Natural killer cell (primary cell): ENCODE results near the gene CYGB. TPM values are rescaled to one million over a fixed set of nuclear protein-coding genes. Genes with fewer than 3 reads are reported as not detected.

Source experiments
- ATAC-seq, 3 donors: fragments of 150-1000 bp in 2 of 3; fragments of 200-7000 bp in 1 of 3; cut with Tn5 transposase; 1 replicate in 1 of 3; 2 replicates in 2 of 3; pipeline ENCODE4 v1.10.0; 2021; ENCODE audit warnings: mild to moderate bottlenecking in 2 of 3, moderate library complexity in 2 of 3
- DNase-seq, 2 donors: peaks; one replicate each; pipeline versions ENCODE4 v3.0.0 to v3.0.0-alpha.2; 2013 to 2021; ENCODE audit warnings: mixed read lengths in 1 of 2
- H3K27ac ChIP-seq: one replicate; pipeline ENCODE4 v1.5.1; 2013; ENCODE audit warnings: mild to moderate bottlenecking, low read length
- H3K27me3 ChIP-seq: one replicate; pipeline ENCODE4 v1.6.1; 2013; ENCODE audit warnings: low read length; ENCODE audit not compliant: control insufficient read depth, insufficient read depth
- H3K36me3 ChIP-seq: one replicate; pipeline ENCODE4 v1.6.1; 2013; ENCODE audit warnings: low read length; ENCODE audit not compliant: control insufficient read depth, insufficient read depth
- H3K4me1 ChIP-seq: one replicate; pipeline ENCODE4 v1.6.1; 2013; ENCODE audit warnings: low read length; ENCODE audit not compliant: control insufficient read depth, insufficient read depth
- H3K4me3 ChIP-seq: one replicate; pipeline ENCODE4 v1.5.1; 2013; ENCODE audit warnings: low read length
- H3K9me3 ChIP-seq: one replicate; pipeline ENCODE4 v1.6.1; 2013; ENCODE audit warnings: low read length; ENCODE audit not compliant: control insufficient read depth, insufficient read depth
- H3K27ac Mint-ChIP-seq, 2 donors: one replicate each; pipeline ENCODE4 v1.8.0; 2022; ENCODE audit warnings: mild to moderate bottlenecking in 2 of 2, mixed read lengths in 2 of 2, moderate library complexity in 1 of 2
- H3K27me3 Mint-ChIP-seq, 2 donors: one replicate each; pipeline ENCODE4 v1.8.0; 2022; ENCODE audit warnings: low read depth in 2 of 2, mixed read lengths in 2 of 2
- H3K36me3 Mint-ChIP-seq: one replicate; pipeline ENCODE4 v1.8.0; 2022; ENCODE audit warnings: mixed read lengths
- H3K4me1 Mint-ChIP-seq, 2 donors: one replicate each; pipeline ENCODE4 v1.8.0; 2022; ENCODE audit warnings: mixed read lengths in 2 of 2
- H3K4me3 Mint-ChIP-seq: one replicate; pipeline ENCODE4 v1.8.0; 2022; ENCODE audit warnings: mild to moderate bottlenecking, moderate library complexity, mixed read lengths
- H3K9me3 Mint-ChIP-seq, 2 donors: one replicate each; pipeline ENCODE4 v1.8.0; 2022; ENCODE audit warnings: mixed read lengths in 2 of 2
- WGBS: methylation state at CpG from one replicate; pipeline ENCODE4 v1.1.7; 2013; ENCODE audit warnings: missing lambda C conversion rate; ENCODE audit not compliant: insufficient coverage; 5-methylcytosine and 5-hydroxymethylcytosine counted together
- intact Hi-C: fragments of 100-400 bp; cut with micrococcal nuclease; formaldehyde crosslinking; loops from one replicate; pipeline ENCODE4 v1.14.2; 2022
- total RNA-seq, 4 donors: library from RNA; stranded (reverse); fragments of 120-200 nt in 1 of 4; gene quantifications; one replicate each; pipeline versions ENCODE4 v1.2.3 to v1.2.4, GENCODE V29; 2013 to 2022
- TF ChIP-seq, protein P1 (sequence below): fragments of 200-600 bp; IDR thresholded peaks from one replicate; pipeline ENCODE4 v1.8.0; 2022; ENCODE audit warnings: antibody characterized with exemption

CYGB gene
- total RNA-seq, 3 donors from 2014 or later (not counting 1 experiment from before 2014, with no cell fraction given): 0.12 to 0.33 (median 0.16) TPM

DNA sequence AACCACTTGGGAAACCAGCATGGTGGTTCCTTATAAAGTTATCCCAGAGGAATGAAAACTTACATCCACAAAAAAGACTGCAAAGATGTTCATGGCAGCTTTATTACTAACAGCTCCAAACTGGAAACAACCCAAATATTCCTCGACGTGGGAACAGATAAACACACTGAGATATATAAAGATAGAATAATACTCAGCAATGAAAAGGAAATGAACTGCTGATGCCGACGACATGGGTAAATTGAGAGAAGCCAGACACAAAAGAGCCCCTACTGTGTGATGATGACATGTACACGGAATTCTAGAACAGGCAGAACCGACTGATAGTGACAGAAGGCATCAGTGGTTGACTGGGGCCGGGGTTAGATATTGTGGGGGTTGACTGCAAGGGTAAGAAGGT is 12.0 kb upstream of the CYGB start:
- no peaks in the 10 kb centered on the region for H3K9me3 Mint-ChIP-seq
- H3K27ac Mint-ChIP-seq: no peak overlapping the region
- no peaks in the 10 kb centered on the region for H3K36me3 Mint-ChIP-seq
- Histone ChIP-seq H3K27ac (no peak overlapping the region), H3K4me3 (no peak overlapping the region), H3K36me3 (no peaks in the 10 kb centered on the region), H3K9me3 (no peaks in the 10 kb centered on the region), H3K4me1 (peaks cover 23% of the 10 kb centered on the region), H3K27me3 (no peaks in the 10 kb centered on the region)
- H3K4me1 Mint-ChIP-seq: peaks cover 0 to 3% of the 10 kb centered on the region in 2 donors
- no peaks in the 10 kb centered on the region for H3K27me3 Mint-ChIP-seq
- ATAC-seq: no peak
- WGBS: 89% methylated on average over 5 of the region's 7 CpGs
- H3K4me3 Mint-ChIP-seq: no peak overlapping the region
- no peak for DNase-seq
- intact Hi-C loops: loop anchor here (5.0 kb wide), 1 partner anchor 82 kb away; the partner anchor contains the start of gene AANAT
- TF ChIP-seq, protein P1, sequence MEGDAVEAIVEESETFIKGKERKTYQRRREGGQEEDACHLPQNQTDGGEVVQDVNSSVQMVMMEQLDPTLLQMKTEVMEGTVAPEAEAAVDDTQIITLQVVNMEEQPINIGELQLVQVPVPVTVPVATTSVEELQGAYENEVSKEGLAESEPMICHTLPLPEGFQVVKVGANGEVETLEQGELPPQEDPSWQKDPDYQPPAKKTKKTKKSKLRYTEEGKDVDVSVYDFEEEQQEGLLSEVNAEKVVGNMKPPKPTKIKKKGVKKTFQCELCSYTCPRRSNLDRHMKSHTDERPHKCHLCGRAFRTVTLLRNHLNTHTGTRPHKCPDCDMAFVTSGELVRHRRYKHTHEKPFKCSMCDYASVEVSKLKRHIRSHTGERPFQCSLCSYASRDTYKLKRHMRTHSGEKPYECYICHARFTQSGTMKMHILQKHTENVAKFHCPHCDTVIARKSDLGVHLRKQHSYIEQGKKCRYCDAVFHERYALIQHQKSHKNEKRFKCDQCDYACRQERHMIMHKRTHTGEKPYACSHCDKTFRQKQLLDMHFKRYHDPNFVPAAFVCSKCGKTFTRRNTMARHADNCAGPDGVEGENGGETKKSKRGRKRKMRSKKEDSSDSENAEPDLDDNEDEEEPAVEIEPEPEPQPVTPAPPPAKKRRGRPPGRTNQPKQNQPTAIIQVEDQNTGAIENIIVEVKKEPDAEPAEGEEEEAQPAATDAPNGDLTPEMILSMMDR: no peak

DNA sequence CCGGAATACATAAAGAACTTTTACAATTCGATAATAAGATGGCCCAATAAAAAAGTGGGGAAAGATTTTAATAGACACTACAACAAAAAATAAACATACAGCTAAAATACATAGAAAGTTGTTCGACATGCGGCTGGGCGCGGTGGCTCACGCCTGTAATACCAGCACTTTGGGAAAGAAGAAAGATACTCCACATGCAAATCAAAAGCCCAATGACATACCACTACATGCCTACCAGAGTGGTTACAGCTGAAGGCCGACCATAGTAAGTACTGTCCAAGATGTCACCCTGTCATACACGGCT is 11.7 kb upstream of the CYGB start:
- H3K4me1 ChIP-seq: peaks cover 27% of the 10 kb centered on the region
- no peaks in the 10 kb centered on the region for H3K36me3 Mint-ChIP-seq
- no peaks in the 10 kb centered on the region for H3K9me3 ChIP-seq
- intact Hi-C loops: loop anchor here (5.0 kb wide), 1 partner anchor 82 kb away; the partner anchor contains the start of gene AANAT
- H3K4me3 ChIP-seq: no peak overlapping the region
- no peak overlapping the region for H3K27ac ChIP-seq
- 94% methylated on average over 7 of the region's 9 CpGs for WGBS
- H3K27me3 ChIP-seq: no peaks in the 10 kb centered on the region
- no peaks in the 10 kb centered on the region for H3K27me3 Mint-ChIP-seq
- ATAC-seq: no peak
- no peak overlapping the region for H3K27ac Mint-ChIP-seq
- no peaks in the 10 kb centered on the region for H3K9me3 Mint-ChIP-seq
- peaks cover 0 to 7% of the 10 kb centered on the region in 2 donors for H3K4me1 Mint-ChIP-seq
- DNase-seq: no peak
- TF ChIP-seq, protein P1: no peak
- H3K4me3 Mint-ChIP-seq: no peak overlapping the region
- H3K36me3 ChIP-seq: no peaks in the 10 kb centered on the region

DNA sequence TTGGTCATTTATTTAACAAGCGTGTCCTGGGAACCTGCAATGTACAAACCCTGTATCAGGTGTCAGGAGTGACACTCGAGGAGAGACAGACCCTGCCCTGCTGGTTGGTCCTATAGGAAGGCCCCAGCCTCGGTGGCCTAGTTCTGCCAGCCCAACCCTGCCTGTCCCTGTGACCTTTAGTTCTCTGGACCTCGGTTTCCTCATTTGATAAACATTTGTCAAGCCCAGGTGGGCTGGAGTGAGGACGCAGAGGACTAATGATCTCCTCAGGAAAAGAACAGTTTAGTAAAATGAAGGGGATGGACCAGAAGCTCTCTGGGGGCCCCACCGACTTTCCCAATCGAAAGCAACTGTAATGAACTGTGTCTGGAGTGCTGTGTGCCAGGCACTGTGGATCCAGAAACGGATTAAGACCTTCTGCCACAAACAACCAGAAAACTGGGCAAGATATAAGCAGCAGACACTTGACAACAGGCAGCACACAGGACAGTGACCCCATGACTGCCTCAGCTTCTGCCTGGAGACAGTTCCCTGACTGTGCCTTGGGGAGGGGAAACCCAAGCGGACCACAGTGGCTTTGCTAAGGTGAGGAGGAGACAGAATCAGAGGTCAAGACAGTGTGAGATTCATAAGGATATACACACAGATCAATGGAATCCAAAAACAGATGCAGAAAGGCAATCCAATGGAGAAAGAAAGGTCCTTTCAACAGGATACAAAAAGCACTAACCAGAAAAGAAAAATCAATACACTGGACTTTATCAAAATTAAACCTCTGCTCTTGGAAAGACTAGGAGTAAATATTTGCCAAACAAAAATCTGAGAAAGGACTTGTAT is 11.1 kb upstream of the CYGB start:
- no peak for ATAC-seq
- H3K4me3 ChIP-seq: no peak overlapping the region
- peaks cover 0 to 3% of the 10 kb centered on the region in 2 donors for H3K27me3 Mint-ChIP-seq
- H3K27me3 ChIP-seq: no peaks in the 10 kb centered on the region
- H3K9me3 ChIP-seq: no peaks in the 10 kb centered on the region
- H3K27ac Mint-ChIP-seq: no peak overlapping the region
- TF ChIP-seq, protein P1: no peak
- H3K36me3 ChIP-seq: no peaks in the 10 kb centered on the region
- H3K4me3 Mint-ChIP-seq: no peak overlapping the region
- H3K36me3 Mint-ChIP-seq: no peaks in the 10 kb centered on the region
- no peak overlapping the region for H3K27ac ChIP-seq
- peaks cover 33% of the 10 kb centered on the region for H3K4me1 ChIP-seq
- intact Hi-C loops: loop anchor here (5.0 kb wide), 1 partner anchor 81 kb away; the partner anchor contains the start of gene AANAT
- peaks cover 0 to 13% of the 10 kb centered on the region in 2 donors for H3K4me1 Mint-ChIP-seq
- WGBS: 70% methylated on average over 9 of the region's 9 CpGs
- H3K9me3 Mint-ChIP-seq: no peaks in the 10 kb centered on the region
- no peak for DNase-seq
